ENCODE measurements around the gene ECEL1. TPM values are rescaled to one million over a fixed set of nuclear protein-coding genes. Genes with fewer than 3 reads are reported as not detected.
A peak's percentile ranks its signal among the peaks of the same experiment; 100 is the strongest.

The ECEL1 gene
- total and polyA plus RNA-seq, 2 donors (not counting 1 experiment from before 2014, with no cell fraction given), result 0.47 TPM; not detected in 1

GRCh38 chr2:232489516-232490220 lies 2.0 kb upstream of the ECEL1 start:
- Histone ChIP-seq H2AFZ (ENCODE audit: insufficient read depth, low read depth, low read length, poor library complexity, severe bottlenecking) (no peak overlapping the region), H3K9me3 (ENCODE audit: control extremely low read depth in 1 of 3, control insufficient read depth in 2 of 3, insufficient read depth in 1 of 3, low read length in 2 of 3) (no peaks in the 10 kb centered on the region), H3K36me3 (replicated peaks in 1 of 2; ENCODE audit: control extremely low read depth in 1 of 2, control insufficient read depth in 1 of 2, extremely low read depth in 1 of 2, insufficient read depth in 2 of 2, low read length in 1 of 2) (no peaks in the 10 kb centered on the region), H3K79me2 (ENCODE audit: control insufficient read depth, insufficient read depth, low read length) (no peaks in the 10 kb centered on the region), H3K4me1 (ENCODE audit: control insufficient read depth in 2 of 2, insufficient read depth in 2 of 2, low read length in 2 of 2) (peaks cover 7 to 11% of the 10 kb centered on the region in 2 donors), H4K20me1 (ENCODE audit: control insufficient read depth, insufficient read depth, low read length, poor library complexity, severe bottlenecking) (no peaks in the 10 kb centered on the region), H3K9ac (ENCODE audit: low read length) (no peak overlapping the region), H3K27me3 (replicated peaks in 1 of 4; ENCODE audit: control extremely low read depth in 1 of 4, control insufficient read depth in 3 of 4, insufficient read depth in 4 of 4, low read length in 3 of 4) (peaks cover 0 to 27% (median 2%) of the 10 kb centered on the region in 4 experiments), H3K27ac (ENCODE audit: low read length in 2 of 2) (no peak overlapping the region), H3K4me3 (ENCODE audit: control extremely low read depth in 1 of 5, extremely low read depth in 1 of 5, insufficient read depth in 1 of 5, low read depth in 2 of 5, low read length in 4 of 5) (no peak overlapping the region), H3K4me2 (replicated peaks; ENCODE audit: low read depth, low read length, poor library complexity, severe bottlenecking) (no peak overlapping the region)
- DNase-seq, result no peak
- H3K27ac Mint-ChIP-seq, result no peak overlapping the region
- no peaks in the 10 kb centered on the region for H3K9me3 Mint-ChIP-seq (ENCODE audit: insufficient read depth)
- H3K4me3 Mint-ChIP-seq, result no peak overlapping the region
- peaks cover 33% of the 10 kb centered on the region for H3K27me3 Mint-ChIP-seq
- no peak for ATAC-seq (ENCODE audit: low read depth)
- H3K4me1 Mint-ChIP-seq, result peaks cover 11% of the 10 kb centered on the region
- ChIA-PET POLR2A (no interaction called here), CTCF (no interaction called here)
- 80% methylated on average over 6 of the region's 9 CpGs for WGBS (ENCODE audit: insufficient coverage)
- TF ChIP-seq, protein P1, sequence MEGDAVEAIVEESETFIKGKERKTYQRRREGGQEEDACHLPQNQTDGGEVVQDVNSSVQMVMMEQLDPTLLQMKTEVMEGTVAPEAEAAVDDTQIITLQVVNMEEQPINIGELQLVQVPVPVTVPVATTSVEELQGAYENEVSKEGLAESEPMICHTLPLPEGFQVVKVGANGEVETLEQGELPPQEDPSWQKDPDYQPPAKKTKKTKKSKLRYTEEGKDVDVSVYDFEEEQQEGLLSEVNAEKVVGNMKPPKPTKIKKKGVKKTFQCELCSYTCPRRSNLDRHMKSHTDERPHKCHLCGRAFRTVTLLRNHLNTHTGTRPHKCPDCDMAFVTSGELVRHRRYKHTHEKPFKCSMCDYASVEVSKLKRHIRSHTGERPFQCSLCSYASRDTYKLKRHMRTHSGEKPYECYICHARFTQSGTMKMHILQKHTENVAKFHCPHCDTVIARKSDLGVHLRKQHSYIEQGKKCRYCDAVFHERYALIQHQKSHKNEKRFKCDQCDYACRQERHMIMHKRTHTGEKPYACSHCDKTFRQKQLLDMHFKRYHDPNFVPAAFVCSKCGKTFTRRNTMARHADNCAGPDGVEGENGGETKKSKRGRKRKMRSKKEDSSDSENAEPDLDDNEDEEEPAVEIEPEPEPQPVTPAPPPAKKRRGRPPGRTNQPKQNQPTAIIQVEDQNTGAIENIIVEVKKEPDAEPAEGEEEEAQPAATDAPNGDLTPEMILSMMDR (IDR thresholded peaks at IDR 0.05), result no peak
- TF ChIP-seq EZH2 (IDR thresholded peaks at IDR 0.05; ENCODE audit: borderline replicate concordance, insufficient read depth, low read depth, low read length, poor library complexity, severe bottlenecking), result no peak
- intact Hi-C loops (cut with micrococcal nuclease), result no loop called here

GRCh38 chr2:232488721-232489300 lies 1.2 kb upstream of the ECEL1 start:
- WGBS (ENCODE audit: insufficient coverage), result 100% methylated on average over 4 of the region's 5 CpGs
- Histone ChIP-seq H3K4me1 (ENCODE audit: control insufficient read depth in 2 of 2, insufficient read depth in 2 of 2, low read length in 2 of 2) (peaks cover 7 to 11% of the 10 kb centered on the region in 2 donors), H4K20me1 (ENCODE audit: control insufficient read depth, insufficient read depth, low read length, poor library complexity, severe bottlenecking) (no peaks in the 10 kb centered on the region), H3K9ac (ENCODE audit: low read length) (no peak overlapping the region), H3K36me3 (replicated peaks in 1 of 2; ENCODE audit: control extremely low read depth in 1 of 2, control insufficient read depth in 1 of 2, extremely low read depth in 1 of 2, insufficient read depth in 2 of 2, low read length in 1 of 2) (no peaks in the 10 kb centered on the region), H3K4me2 (replicated peaks; ENCODE audit: low read depth, low read length, poor library complexity, severe bottlenecking) (no peak overlapping the region), H3K27ac (ENCODE audit: low read length in 2 of 2) (no peak overlapping the region), H3K79me2 (ENCODE audit: control insufficient read depth, insufficient read depth, low read length) (no peaks in the 10 kb centered on the region), H3K4me3 (ENCODE audit: control extremely low read depth in 1 of 5, extremely low read depth in 1 of 5, insufficient read depth in 1 of 5, low read depth in 2 of 5, low read length in 4 of 5) (no peak overlapping the region), H2AFZ (ENCODE audit: insufficient read depth, low read depth, low read length, poor library complexity, severe bottlenecking) (no peak overlapping the region), H3K27me3 (replicated peaks in 1 of 4; ENCODE audit: control extremely low read depth in 1 of 4, control insufficient read depth in 3 of 4, insufficient read depth in 4 of 4, low read length in 3 of 4) (peaks cover 0 to 30% (median 2%) of the 10 kb centered on the region in 4 experiments), H3K9me3 (ENCODE audit: control extremely low read depth in 1 of 3, control insufficient read depth in 2 of 3, insufficient read depth in 1 of 3, low read length in 2 of 3) (no peaks in the 10 kb centered on the region)
- CTCF ChIA-PET, result no interaction called here
- Mint-ChIP-seq H3K4me3 (peak overlapping the region; percentile 45), H3K9me3 (ENCODE audit: insufficient read depth) (no peaks in the 10 kb centered on the region), H3K27me3 (peaks cover 38% of the 10 kb centered on the region), H3K27ac (peak overlapping the region; percentile 32), H3K4me1 (peaks cover 11% of the 10 kb centered on the region)
- POLR2A ChIA-PET, result no interaction called here
- DNase-seq (no peak), ATAC-seq (ENCODE audit: low read depth) (no peak)
- intact Hi-C loops (cut with micrococcal nuclease), result no loop called here
- TF ChIP-seq EZH2 (IDR thresholded peaks at IDR 0.05; ENCODE audit: borderline replicate concordance, insufficient read depth, low read depth, low read length, poor library complexity, severe bottlenecking), result no peak
- TF ChIP-seq, protein P1 (IDR thresholded peaks at IDR 0.05), result no peak

Data from B cell (primary cell).